HEK293 (cell line): ENCODE measurements around the gene EBLN1.

Experiments used
- CTCF ChIA-PET: fragments of 350-600 bp; formaldehyde crosslinking; extraction: SDS; loops from one replicate; lab custom pipeline; 2021; ENCODE audit warnings: antibody characterized with exemption; lab: Yijun Ruan, JAX
- POLR2A ChIA-PET: fragments of 300-600 bp; formaldehyde crosslinking; extraction: SDS; loops from one replicate; lab custom pipeline; 2020; ENCODE audit warnings: antibody characterized with exemption, inconsistent platforms; lab: Yijun Ruan, JAX
- H3K27ac ChIP-seq: fragments of 200-500 bp; sonication (Bioruptor generic); 2 replicates; pipeline ENCODE4 v1.5.1; 2014; ENCODE audit warnings: low read depth, low read length, control low read depth, inconsistent platforms; ENCODE audit errors: extremely low read depth
- H3K36me3 ChIP-seq, 2 experiments: fragments of 200-500 bp in 1 of 2; sonication (Bioruptor generic) in 1 of 2; 1 replicate in 1 of 2; 2 replicates in 1 of 2; pipeline ENCODE4 v1.5.1; 2014 to 2017; ENCODE audit warnings: inconsistent platforms in 2 of 2, low read length in 2 of 2; ENCODE audit not compliant: control insufficient read depth in 2 of 2, insufficient read depth in 1 of 2
- H3K4me1 ChIP-seq: fragments of 200-500 bp; sonication (Bioruptor generic); 2 replicates; pipeline ENCODE4 v1.5.1; 2014; ENCODE audit warnings: mild to moderate bottlenecking, low read length, inconsistent platforms; ENCODE audit not compliant: control insufficient read depth, insufficient read depth
- H3K4me3 ChIP-seq: 2 replicates; pipeline ENCODE4 v1.5.1; 2011; ENCODE audit warnings: low read depth, mild to moderate bottlenecking, control low read depth, low read length, moderate library complexity
- H3K9me3 ChIP-seq: fragments of 200-500 bp; sonication (Bioruptor generic); 2 replicates; pipeline ENCODE4 v1.5.1; 2014; ENCODE audit warnings: low read depth, low read length, inconsistent platforms; ENCODE audit not compliant: control insufficient read depth, insufficient read depth
- PRDM1 ChIP-seq: fragments of 450-650 bp; formaldehyde crosslinking; IDR thresholded peaks from 2 replicates; pipeline ENCODE4; 2016; ENCODE audit warnings: missing biosample characterization, missing genetic modification characterization
- TCF7L2 ChIP-seq: IDR thresholded peaks from 2 replicates; pipeline ENCODE4 v1.6.1; 2011; ENCODE audit warnings: low read depth, mild to moderate bottlenecking, inconsistent platforms, low read length, moderate library complexity, borderline replicate concordance
- ZFP69B ChIP-seq: fragments of 450-650 bp; formaldehyde crosslinking; IDR thresholded peaks from 2 replicates; pipeline ENCODE4 v1.5.1; 2016; ENCODE audit warnings: missing biosample characterization, missing genetic modification characterization
- ZNF133 ChIP-seq: fragments of 450-650 bp; formaldehyde crosslinking; IDR thresholded peaks from 2 replicates; pipeline ENCODE4 v1.5.1; 2016; ENCODE audit warnings: missing biosample characterization, missing genetic modification characterization
- ZNF366 ChIP-seq: fragments of 450-650 bp; formaldehyde crosslinking; conservative IDR thresholded peaks from 2 replicates; pipeline ENCODE4 v1.5.1; 2016; ENCODE audit warnings: missing biosample characterization, missing genetic modification characterization
- ZNF510 ChIP-seq: fragments of 450-650 bp; formaldehyde crosslinking; IDR thresholded peaks from 2 replicates; pipeline ENCODE4 v1.5.1; 2018; ENCODE audit warnings: mild to moderate bottlenecking, missing genetic modification characterization, missing biosample characterization; ENCODE audit not compliant: insufficient replicate concordance
- ZNF530 ChIP-seq: fragments of 450-650 bp; formaldehyde crosslinking; IDR thresholded peaks from 2 replicates; pipeline ENCODE4 v1.5.1; 2016; ENCODE audit warnings: low read depth, missing biosample characterization, missing genetic modification characterization
- ZNF747 ChIP-seq: fragments of 450-650 bp; formaldehyde crosslinking; IDR thresholded peaks from 2 replicates; pipeline ENCODE4 v1.5.1; 2016; ENCODE audit warnings: missing biosample characterization, missing genetic modification characterization
- TF ChIP-seq, protein P1 (sequence below): fragments of 450-650 bp; formaldehyde crosslinking; IDR thresholded peaks from 2 replicates; pipeline ENCODE4 v1.5.1; 2016; ENCODE audit warnings: missing biosample characterization, missing genetic modification characterization
- TF ChIP-seq, protein P2 (sequence below): fragments of 450-650 bp; formaldehyde crosslinking; IDR thresholded peaks from 2 replicates; pipeline ENCODE4 v1.5.1; 2016; ENCODE audit warnings: missing biosample characterization, missing genetic modification characterization
- TF ChIP-seq, protein P3 (sequence below): fragments of 450-650 bp; formaldehyde crosslinking; IDR thresholded peaks from 2 replicates; pipeline ENCODE4 v1.5.1; 2017; ENCODE audit warnings: missing biosample characterization, missing genetic modification characterization
- TF ChIP-seq, protein P4 (sequence below): fragments of 450-650 bp; formaldehyde crosslinking; IDR thresholded peaks from 2 replicates; pipeline ENCODE4 v1.5.1; 2017; ENCODE audit warnings: missing biosample characterization, missing genetic modification characterization
- TF ChIP-seq, protein P5 (sequence below): fragments of 450-650 bp; formaldehyde crosslinking; conservative IDR thresholded peaks from 2 replicates; pipeline ENCODE4 v1.5.1; 2016; ENCODE audit warnings: low read depth, missing biosample characterization, missing genetic modification characterization
- TF ChIP-seq, protein P6 (sequence below): fragments of 450-650 bp; formaldehyde crosslinking; IDR thresholded peaks from 2 replicates; pipeline ENCODE4 v1.5.1; 2016; ENCODE audit warnings: missing biosample characterization, missing genetic modification characterization

The EBLN1 gene

DNA sequence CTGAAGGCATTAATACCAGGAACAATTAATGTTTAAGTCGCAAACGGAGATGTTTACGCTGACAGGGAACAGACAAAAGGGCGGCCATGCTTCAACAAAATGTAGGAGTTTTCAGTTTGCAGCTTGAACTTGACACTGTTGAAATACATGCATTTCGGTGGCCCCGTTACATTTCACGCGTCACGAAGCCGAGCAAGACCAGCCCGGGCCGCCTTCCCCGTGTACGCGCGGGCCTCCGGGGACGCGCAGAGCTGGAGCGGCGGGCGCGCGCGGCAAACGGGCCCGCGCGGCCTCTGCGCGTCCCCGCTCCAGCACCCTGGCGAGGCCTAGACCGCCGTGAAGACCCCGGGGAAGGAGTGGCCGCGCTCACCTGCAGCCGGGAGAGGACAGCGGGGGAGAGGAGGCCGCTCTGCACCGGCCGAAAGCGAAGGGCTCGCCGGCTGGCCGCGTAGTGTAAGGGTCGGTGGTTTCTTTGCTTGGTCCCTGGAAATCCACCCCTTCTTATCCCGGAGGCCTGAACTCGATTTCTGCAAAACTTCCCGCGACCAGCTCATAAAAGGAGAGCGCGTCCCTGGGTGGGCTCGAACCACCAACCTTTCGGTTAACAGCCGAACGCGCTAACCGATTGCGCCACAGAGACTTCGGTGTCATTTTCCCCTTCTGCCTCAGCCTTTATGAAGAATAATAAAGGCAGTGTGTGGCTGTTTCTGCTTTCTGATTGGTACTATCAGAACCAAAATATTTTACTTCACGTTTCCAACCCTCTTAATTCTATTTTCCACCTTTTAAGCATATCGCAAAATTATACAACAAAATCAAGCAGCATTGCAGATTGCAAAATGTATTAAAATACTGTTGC lies 11.4 kb upstream of the EBLN1 start (continued):
- TF ChIP-seq, protein P1, sequence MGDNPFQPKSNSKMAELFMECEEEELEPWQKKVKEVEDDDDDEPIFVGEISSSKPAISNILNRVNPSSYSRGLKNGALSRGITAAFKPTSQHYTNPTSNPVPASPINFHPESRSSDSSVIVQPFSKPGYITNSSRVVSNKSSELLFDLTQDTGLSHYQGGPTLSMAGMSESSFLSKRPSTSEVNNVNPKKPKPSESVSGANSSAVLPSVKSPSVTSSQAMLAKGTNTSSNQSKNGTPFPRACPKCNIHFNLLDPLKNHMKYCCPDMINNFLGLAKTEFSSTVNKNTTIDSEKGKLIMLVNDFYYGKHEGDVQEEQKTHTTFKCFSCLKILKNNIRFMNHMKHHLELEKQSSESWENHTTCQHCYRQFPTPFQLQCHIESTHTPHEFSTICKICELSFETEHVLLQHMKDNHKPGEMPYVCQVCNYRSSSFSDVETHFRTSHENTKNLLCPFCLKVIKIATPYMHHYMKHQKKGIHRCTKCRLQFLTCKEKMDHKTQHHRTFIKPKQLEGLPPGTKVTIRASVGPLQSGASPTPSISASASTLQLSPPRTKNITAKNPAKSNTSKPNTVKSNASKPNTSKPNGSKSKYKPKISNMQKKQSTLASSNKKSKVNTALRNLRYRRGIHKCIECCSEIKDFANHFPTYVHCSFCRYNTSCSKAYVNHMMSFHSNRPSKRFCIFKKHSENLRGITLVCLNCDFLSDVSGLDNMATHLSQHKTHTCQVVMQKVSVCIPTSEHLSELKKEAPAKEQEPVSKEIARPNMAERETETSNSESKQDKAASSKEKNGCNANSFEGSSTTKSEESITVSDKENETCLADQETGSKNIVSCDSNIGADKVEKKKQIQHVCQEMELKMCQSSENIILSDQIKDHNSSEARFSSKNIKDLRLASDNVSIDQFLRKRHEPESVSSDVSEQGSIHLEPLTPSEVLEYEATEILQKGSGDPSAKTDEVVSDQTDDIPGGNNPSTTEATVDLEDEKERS (tag by site-specific recombination) = 0 out of 2 replicates have a peak, but pooled peaks have one; percentile 53
- TF ChIP-seq, protein P2, sequence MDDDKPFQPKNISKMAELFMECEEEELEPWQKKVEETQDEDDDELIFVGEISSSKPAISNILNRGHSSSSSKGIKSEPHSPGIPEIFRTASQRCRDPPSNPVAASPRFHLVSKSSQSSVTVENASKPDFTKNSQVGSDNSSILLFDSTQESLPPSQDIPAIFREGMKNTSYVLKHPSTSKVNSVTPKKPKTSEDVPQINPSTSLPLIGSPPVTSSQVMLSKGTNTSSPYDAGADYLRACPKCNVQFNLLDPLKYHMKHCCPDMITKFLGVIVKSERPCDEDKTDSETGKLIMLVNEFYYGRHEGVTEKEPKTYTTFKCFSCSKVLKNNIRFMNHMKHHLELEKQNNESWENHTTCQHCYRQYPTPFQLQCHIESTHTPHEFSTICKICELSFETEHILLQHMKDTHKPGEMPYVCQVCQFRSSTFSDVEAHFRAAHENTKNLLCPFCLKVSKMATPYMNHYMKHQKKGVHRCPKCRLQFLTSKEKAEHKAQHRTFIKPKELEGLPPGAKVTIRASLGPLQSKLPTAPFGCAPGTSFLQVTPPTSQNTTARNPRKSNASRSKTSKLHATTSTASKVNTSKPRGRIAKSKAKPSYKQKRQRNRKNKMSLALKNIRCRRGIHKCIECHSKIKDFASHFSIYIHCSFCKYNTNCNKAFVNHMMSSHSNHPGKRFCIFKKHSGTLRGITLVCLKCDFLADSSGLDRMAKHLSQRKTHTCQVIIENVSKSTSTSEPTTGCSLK (tag by site-specific recombination) = no peak
- TF ChIP-seq ZNF133 (tag by site-specific recombination) (no peak), ZFP69B (tag by site-specific recombination) (peak; percentile 85; the same call in 1 of the 2 replicates)
- TF ChIP-seq, protein P3, sequence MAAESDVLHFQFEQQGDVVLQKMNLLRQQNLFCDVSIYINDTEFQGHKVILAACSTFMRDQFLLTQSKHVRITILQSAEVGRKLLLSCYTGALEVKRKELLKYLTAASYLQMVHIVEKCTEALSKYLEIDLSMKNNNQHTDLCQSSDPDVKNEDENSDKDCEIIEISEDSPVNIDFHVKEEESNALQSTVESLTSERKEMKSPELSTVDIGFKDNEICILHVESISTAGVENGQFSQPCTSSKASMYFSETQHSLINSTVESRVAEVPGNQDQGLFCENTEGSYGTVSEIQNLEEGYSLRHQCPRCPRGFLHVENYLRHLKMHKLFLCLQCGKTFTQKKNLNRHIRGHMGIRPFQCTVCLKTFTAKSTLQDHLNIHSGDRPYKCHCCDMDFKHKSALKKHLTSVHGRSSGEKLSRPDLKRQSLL = peak; percentile 74

DNA sequence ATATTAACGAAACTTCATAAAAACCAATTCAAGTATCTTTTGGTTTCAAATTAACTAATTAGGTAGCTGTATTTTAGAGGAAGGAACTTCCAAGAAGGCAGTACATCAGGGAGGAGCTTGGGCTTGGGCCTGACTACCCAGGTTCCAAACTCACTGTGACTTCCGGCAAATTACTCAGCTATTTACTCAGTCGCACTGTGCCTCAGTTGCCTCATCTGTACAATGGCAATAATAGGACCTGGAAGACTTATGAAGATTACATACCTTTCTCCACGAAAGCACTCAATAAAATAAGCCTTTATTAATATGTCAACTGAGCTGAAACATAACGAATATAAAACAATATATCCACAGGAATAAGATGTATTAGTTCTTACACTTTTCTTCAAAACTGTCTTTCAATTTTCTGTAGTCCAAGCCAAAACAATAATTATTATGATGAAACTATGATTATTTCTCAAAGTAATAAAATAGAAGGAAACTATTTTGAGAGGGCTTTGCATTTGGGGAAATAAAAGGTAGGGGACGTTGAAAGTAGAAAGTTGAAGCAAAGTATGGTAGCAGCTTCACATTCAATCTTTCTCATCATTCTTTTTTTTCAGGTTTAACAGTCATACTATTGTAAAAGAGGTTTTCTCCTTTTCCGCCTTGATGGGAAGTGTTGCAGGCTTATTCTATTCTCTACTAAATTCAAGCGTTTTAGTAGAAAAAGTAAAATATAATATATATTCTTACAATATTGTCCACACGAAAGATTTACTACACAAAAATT lies 10.5 kb upstream of the EBLN1 start:
- CTCF ChIA-PET = no interaction called here
- Histone ChIP-seq H3K4me3 (peak overlapping the region; percentile 68), H3K36me3 (no peaks in the 10 kb centered on the region), H3K9me3 (no peaks in the 10 kb centered on the region), H3K4me1 (no peaks in the 10 kb centered on the region), H3K27ac (peak overlapping the region; percentile 80)
- POLR2A ChIA-PET = interaction anchor here (0.5 to 3.3 kb wide), 4 partner anchors 88 to 715 kb away, joined by 3 to 37 read pairs (median 10); partner anchors contain the start of genes COMMD3, DNAJC1 and SPAG6
- TF ChIP-seq, protein P4, sequence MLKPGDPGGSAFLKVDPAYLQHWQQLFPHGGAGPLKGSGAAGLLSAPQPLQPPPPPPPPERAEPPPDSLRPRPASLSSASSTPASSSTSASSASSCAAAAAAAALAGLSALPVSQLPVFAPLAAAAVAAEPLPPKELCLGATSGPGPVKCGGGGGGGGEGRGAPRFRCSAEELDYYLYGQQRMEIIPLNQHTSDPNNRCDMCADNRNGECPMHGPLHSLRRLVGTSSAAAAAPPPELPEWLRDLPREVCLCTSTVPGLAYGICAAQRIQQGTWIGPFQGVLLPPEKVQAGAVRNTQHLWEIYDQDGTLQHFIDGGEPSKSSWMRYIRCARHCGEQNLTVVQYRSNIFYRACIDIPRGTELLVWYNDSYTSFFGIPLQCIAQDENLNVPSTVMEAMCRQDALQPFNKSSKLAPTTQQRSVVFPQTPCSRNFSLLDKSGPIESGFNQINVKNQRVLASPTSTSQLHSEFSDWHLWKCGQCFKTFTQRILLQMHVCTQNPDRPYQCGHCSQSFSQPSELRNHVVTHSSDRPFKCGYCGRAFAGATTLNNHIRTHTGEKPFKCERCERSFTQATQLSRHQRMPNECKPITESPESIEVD (tag by site-specific recombination) = no peak

DNA sequence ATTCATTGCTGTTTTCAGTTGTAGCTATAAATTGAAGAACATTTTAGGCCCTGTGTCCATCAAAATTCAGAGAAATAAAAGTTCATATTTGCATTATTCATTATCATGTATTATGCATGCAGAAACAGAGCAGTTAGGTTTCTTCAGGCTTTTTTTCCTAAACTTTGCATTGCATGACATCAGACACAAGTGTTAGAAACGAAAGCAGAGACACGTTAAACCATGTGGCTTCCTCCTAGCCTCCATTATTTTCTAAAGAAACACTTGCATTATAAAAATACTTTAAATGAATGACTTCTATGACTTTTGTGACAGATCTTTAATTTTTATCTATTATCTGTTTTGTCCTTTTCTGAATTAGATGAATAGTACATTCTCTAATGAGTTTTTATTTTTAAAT lies 8.8 kb upstream of the EBLN1 start:
- ChIA-PET POLR2A (interaction anchor here (0.8 kb wide), 1 partner anchor 223 kb away, joined by 3 read pairs; the partner anchor contains the start of gene DNAJC1), CTCF (no interaction called here)
- Histone ChIP-seq H3K4me1 (no peaks in the 10 kb centered on the region), H3K36me3 (no peaks in the 10 kb centered on the region), H3K9me3 (no peaks in the 10 kb centered on the region), H3K27ac (no peak overlapping the region), H3K4me3 (no peak overlapping the region)
- TF ChIP-seq, protein P5, sequence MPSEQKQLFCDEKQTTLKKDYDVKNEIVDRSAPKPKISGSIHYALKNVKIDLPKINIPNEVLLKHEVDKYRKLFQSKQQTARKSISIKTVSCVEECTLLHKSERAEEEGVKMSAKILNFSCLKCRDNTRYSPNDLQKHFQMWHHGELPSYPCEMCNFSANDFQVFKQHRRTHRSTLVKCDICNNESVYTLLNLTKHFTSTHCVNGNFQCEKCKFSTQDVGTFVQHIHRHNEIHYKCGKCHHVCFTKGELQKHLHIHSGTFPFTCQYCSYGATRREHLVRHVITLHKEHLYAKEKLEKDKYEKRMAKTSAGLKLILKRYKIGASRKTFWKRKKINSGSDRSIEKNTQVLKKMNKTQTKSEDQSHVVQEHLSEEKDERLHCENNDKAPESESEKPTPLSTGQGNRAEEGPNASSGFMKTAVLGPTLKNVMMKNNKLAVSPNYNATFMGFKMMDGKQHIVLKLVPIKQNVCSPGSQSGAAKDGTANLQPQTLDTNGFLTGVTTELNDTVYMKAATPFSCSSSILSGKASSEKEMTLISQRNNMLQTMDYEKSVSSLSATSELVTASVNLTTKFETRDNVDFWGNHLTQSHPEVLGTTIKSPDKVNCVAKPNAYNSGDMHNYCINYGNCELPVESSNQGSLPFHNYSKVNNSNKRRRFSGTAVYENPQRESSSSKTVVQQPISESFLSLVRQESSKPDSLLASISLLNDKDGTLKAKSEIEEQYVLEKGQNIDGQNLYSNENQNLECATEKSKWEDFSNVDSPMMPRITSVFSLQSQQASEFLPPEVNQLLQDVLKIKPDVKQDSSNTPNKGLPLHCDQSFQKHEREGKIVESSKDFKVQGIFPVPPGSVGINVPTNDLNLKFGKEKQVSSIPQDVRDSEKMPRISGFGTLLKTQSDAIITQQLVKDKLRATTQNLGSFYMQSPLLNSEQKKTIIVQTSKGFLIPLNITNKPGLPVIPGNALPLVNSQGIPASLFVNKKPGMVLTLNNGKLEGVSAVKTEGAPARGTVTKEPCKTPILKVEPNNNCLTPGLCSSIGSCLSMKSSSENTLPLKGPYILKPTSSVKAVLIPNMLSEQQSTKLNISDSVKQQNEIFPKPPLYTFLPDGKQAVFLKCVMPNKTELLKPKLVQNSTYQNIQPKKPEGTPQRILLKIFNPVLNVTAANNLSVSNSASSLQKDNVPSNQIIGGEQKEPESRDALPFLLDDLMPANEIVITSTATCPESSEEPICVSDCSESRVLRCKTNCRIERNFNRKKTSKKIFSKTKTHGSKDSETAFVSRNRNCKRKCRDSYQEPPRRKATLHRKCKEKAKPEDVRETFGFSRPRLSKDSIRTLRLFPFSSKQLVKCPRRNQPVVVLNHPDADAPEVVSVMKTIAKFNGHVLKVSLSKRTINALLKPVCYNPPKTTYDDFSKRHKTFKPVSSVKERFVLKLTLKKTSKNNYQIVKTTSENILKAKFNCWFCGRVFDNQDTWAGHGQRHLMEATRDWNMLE (tag by site-specific recombination) = no peak
- TF ChIP-seq, protein P6, sequence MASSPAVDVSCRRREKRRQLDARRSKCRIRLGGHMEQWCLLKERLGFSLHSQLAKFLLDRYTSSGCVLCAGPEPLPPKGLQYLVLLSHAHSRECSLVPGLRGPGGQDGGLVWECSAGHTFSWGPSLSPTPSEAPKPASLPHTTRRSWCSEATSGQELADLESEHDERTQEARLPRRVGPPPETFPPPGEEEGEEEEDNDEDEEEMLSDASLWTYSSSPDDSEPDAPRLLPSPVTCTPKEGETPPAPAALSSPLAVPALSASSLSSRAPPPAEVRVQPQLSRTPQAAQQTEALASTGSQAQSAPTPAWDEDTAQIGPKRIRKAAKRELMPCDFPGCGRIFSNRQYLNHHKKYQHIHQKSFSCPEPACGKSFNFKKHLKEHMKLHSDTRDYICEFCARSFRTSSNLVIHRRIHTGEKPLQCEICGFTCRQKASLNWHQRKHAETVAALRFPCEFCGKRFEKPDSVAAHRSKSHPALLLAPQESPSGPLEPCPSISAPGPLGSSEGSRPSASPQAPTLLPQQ (tag by site-specific recombination) = no peak
- TF ChIP-seq ZNF747 (tag by site-specific recombination) (no peak), ZNF510 (no peak), PRDM1 (no peak), ZNF530 (tag by site-specific recombination) (no peak), ZNF366 (tag by site-specific recombination) (no peak), TCF7L2 (no peak)
